GM12878 (cell line): Measurements from ENCODE around the gene TP53RK. TPM values are rescaled to one million over a fixed set of nuclear protein-coding genes. Genes with fewer than 3 reads are reported as not detected.

ENCODE experiments used
- BMI1 ChIP-seq: fragments of 450-650 bp; IDR thresholded peaks from 2 replicates; pipeline ENCODE4 v1.6.1; 2016; ENCODE audit warnings: mild to moderate bottlenecking, moderate library complexity, borderline replicate concordance
- CBX3 ChIP-seq: fragments of 200-600 bp; sonication (generic); IDR thresholded peaks from 2 replicates; pipeline ENCODE4 v1.6.1; 2016; ENCODE audit warnings: low read depth, borderline replicate concordance
- CREB1 ChIP-seq: IDR thresholded peaks from 2 replicates; pipeline ENCODE4 v1.6.1; 2012; ENCODE audit warnings: low read depth, mild to moderate bottlenecking, inconsistent platforms
- FOXK2 ChIP-seq: fragments of 450-650 bp; IDR thresholded peaks from 2 replicates; pipeline ENCODE4 v1.6.1; 2017; ENCODE audit warnings: mild to moderate bottlenecking, moderate library complexity
- KAT2A ChIP-seq: conservative IDR thresholded peaks from 2 replicates; pipeline ENCODE4 v1.6.1; 2011; ENCODE audit warnings: low read depth, low read length; ENCODE audit not compliant: control insufficient read depth
- PML ChIP-seq: IDR thresholded peaks from 2 replicates; pipeline ENCODE4 v1.6.1; 2012; ENCODE audit warnings: low read length, inconsistent platforms
- SMAD1 ChIP-seq: fragments of 450-650 bp; IDR thresholded peaks from 2 replicates; pipeline ENCODE4 v1.6.1; 2018; ENCODE audit warnings: mild to moderate bottlenecking, low read depth; ENCODE audit not compliant: partially characterized antibody
- ZZZ3 ChIP-seq: IDR thresholded peaks from 2 replicates; pipeline ENCODE4 v1.6.1; 2011; ENCODE audit warnings: low read depth; ENCODE audit not compliant: control insufficient read depth, insufficient read length
- polyA plus RNA-seq, 11 experiments: library from polyadenylated mRNA; depleted of rRNA in 4 of 11; unstranded in 6 of 11; stranded (reverse) in 5 of 11; fragments of >200 nt; fragmentation: Nextera tagmentation in 4 of 11; fragmentation: Illumina TruSeq in 1 of 11; extraction: Ambion mirVana in 4 of 11; extraction: Trizol in 1 of 11; gene quantifications; 1 replicate in 1 of 11; 2 replicates in 10 of 11; pipeline versions ENCODE4 v1.2.1 to v1.2.3, GENCODE V29; 2011 to 2016; ENCODE audit warnings: inconsistent platforms in 2 of 11, missing spikeins in 2 of 11, low read depth in 1 of 11
- total RNA-seq, 4 experiments: library from RNA; depleted of rRNA in 3 of 4; stranded (reverse); fragments of >200 nt in 3 of 4; fragmentation: Illumina TruSeq in 1 of 4; extraction: Trizol in 1 of 4; gene quantifications; 2 replicates each; pipeline versions ENCODE4 v1.2.1 to v1.2.3, GENCODE V29; 2013 to 2021
- TF ChIP-seq, protein P1 (sequence below): fragments of 450-650 bp; IDR thresholded peaks from 2 replicates; pipeline ENCODE4 v1.6.1; 2017; ENCODE audit warnings: borderline replicate concordance
- TF ChIP-seq, protein P2 (sequence below): fragments of 450-650 bp; IDR thresholded peaks from 2 replicates; pipeline ENCODE4 v1.6.1; 2018; ENCODE audit warnings: mild to moderate bottlenecking, low read depth, moderate library complexity; ENCODE audit not compliant: partially characterized antibody

The TP53RK gene
- total and polyA plus RNA-seq, 10 of the 15 experiments (the other 5 are each of a cell fraction or from before 2014, with no cell fraction given): 3.8 to 23.1 (median 16.1) TPM

DNA sequence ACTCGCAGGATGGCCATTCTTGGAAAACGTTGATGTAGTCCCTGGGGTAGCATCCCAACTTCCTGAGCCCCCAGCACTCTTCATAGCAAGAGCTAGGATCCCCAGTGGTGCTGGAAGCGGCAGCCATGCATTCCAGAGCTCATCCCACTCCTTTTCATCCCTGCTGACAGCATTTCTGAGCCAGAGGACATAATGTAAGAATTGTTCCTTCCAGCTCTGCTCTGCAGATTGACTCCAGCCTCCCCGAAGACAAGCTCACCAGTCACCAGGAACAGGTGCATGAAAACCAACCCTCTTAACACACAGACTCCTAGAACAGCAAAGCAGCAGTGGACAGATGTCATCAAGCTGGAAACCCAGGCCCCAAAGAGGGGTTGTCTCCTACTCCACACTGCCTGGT lies 41.8 kb downstream of the TP53RK start (continued):
- no peak for TF ChIP-seq ZZZ3
- TF ChIP-seq SMAD1: no peak
- TF ChIP-seq PML: no peak
- TF ChIP-seq, protein P1, sequence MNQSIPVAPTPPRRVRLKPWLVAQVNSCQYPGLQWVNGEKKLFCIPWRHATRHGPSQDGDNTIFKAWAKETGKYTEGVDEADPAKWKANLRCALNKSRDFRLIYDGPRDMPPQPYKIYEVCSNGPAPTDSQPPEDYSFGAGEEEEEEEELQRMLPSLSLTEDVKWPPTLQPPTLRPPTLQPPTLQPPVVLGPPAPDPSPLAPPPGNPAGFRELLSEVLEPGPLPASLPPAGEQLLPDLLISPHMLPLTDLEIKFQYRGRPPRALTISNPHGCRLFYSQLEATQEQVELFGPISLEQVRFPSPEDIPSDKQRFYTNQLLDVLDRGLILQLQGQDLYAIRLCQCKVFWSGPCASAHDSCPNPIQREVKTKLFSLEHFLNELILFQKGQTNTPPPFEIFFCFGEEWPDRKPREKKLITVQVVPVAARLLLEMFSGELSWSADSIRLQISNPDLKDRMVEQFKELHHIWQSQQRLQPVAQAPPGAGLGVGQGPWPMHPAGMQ: no peak
- no peak for TF ChIP-seq CBX3
- no peak for TF ChIP-seq BMI1
- no peak for TF ChIP-seq KAT2A
- no peak for TF ChIP-seq FOXK2
- TF ChIP-seq, protein P2, sequence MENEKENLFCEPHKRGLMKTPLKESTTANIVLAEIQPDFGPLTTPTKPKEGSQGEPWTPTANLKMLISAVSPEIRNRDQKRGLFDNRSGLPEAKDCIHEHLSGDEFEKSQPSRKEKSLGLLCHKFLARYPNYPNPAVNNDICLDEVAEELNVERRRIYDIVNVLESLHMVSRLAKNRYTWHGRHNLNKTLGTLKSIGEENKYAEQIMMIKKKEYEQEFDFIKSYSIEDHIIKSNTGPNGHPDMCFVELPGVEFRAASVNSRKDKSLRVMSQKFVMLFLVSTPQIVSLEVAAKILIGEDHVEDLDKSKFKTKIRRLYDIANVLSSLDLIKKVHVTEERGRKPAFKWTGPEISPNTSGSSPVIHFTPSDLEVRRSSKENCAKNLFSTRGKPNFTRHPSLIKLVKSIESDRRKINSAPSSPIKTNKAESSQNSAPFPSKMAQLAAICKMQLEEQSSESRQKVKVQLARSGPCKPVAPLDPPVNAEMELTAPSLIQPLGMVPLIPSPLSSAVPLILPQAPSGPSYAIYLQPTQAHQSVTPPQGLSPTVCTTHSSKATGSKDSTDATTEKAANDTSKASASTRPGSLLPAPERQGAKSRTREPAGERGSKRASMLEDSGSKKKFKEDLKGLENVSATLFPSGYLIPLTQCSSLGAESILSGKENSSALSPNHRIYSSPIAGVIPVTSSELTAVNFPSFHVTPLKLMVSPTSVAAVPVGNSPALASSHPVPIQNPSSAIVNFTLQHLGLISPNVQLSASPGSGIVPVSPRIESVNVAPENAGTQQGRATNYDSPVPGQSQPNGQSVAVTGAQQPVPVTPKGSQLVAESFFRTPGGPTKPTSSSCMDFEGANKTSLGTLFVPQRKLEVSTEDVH: no peak
- TF ChIP-seq CREB1: no peak
